Measurements from ENCODE around the gene NLRP4. TPM values are rescaled to one million over a fixed set of nuclear protein-coding genes. Genes with fewer than 3 reads are reported as not detected.

NLRP4 gene, protein sequence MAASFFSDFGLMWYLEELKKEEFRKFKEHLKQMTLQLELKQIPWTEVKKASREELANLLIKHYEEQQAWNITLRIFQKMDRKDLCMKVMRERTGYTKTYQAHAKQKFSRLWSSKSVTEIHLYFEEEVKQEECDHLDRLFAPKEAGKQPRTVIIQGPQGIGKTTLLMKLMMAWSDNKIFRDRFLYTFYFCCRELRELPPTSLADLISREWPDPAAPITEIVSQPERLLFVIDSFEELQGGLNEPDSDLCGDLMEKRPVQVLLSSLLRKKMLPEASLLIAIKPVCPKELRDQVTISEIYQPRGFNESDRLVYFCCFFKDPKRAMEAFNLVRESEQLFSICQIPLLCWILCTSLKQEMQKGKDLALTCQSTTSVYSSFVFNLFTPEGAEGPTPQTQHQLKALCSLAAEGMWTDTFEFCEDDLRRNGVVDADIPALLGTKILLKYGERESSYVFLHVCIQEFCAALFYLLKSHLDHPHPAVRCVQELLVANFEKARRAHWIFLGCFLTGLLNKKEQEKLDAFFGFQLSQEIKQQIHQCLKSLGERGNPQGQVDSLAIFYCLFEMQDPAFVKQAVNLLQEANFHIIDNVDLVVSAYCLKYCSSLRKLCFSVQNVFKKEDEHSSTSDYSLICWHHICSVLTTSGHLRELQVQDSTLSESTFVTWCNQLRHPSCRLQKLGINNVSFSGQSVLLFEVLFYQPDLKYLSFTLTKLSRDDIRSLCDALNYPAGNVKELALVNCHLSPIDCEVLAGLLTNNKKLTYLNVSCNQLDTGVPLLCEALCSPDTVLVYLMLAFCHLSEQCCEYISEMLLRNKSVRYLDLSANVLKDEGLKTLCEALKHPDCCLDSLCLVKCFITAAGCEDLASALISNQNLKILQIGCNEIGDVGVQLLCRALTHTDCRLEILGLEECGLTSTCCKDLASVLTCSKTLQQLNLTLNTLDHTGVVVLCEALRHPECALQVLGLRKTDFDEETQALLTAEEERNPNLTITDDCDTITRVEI
- total RNA-seq (not detected), polyA plus RNA-seq (not detected)
- long read RNA-seq, donor 1 = 0 reads
- long read RNA-seq, donor 2 = 0 reads
- long read RNA-seq, donor 3 = 0 reads

- DNase-seq (no peak), ATAC-seq (no peak)
- no peak for TF ChIP-seq POLR2A (IDR thresholded peaks at IDR 0.05)
- TF ChIP-seq, protein P1, sequence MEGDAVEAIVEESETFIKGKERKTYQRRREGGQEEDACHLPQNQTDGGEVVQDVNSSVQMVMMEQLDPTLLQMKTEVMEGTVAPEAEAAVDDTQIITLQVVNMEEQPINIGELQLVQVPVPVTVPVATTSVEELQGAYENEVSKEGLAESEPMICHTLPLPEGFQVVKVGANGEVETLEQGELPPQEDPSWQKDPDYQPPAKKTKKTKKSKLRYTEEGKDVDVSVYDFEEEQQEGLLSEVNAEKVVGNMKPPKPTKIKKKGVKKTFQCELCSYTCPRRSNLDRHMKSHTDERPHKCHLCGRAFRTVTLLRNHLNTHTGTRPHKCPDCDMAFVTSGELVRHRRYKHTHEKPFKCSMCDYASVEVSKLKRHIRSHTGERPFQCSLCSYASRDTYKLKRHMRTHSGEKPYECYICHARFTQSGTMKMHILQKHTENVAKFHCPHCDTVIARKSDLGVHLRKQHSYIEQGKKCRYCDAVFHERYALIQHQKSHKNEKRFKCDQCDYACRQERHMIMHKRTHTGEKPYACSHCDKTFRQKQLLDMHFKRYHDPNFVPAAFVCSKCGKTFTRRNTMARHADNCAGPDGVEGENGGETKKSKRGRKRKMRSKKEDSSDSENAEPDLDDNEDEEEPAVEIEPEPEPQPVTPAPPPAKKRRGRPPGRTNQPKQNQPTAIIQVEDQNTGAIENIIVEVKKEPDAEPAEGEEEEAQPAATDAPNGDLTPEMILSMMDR (IDR thresholded peaks at IDR 0.05) = no peak
- H3K36me3 ChIP-seq = no peaks in the 10 kb centered on the region
- H3K27ac ChIP-seq = no peak within 1 kb of the TSS
- H3K9me3 ChIP-seq = peaks cover 0 to 6% (median 0%) of the 10 kb centered on the region in 12 donors
- intact Hi-C loops (cut with DNase I) = no loop called here
- no peaks in the 10 kb centered on the region for H3K4me1 ChIP-seq
- peaks cover 0 to 12% (median 0%) of the 10 kb centered on the region in 9 donors for H3K27me3 ChIP-seq
- H3K4me3 ChIP-seq = no peak within 1 kb of the TSS
- WGBS, 4 donors = 86 to 89% (median 88%) methylated on average over 16 of the region's 16 CpGs
Observed at GRCh38 chr19:55836340-55836739, at the start of gene NLRP4. Gene NLRP4, plus strand, starts transcription at chr19:55836540. Its CDS starts 15,541 bp downstream, at chr19:55852081.

DNA sequence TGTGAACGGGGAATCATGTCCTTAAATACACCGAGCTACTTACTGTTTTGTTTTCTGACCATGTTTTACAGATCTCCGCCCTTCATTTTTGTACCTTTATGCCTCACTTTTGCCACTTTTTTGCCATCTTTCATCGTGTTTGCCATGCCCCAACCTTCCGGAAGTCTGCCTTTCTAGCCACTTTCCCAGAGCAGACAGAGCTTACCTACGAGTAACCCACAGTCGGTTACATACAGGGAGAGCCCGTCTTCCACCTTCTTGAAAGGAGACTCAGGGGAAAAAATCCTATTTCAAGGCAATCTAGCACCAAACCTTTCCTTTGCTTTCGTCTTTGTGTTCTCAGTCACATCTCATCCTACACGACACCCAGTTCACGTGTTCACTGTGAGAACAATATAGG is 41.3 kb upstream of the NLRP4 start:
- H3K9me3 ChIP-seq = no peaks in the 10 kb centered on the region
- no peak overlapping the region for H3K27ac ChIP-seq
- no peaks in the 10 kb centered on the region for H3K36me3 ChIP-seq
- H3K4me3 ChIP-seq = no peak overlapping the region
- no peak for TF ChIP-seq POLR2A (IDR thresholded peaks at IDR 0.05)
- TF ChIP-seq, protein P1 (IDR thresholded peaks at IDR 0.05) = no peak
- peaks cover 0 to 20% (median 0%) of the 10 kb centered on the region in 9 donors for H3K27me3 ChIP-seq
- DNase-seq (no peak), ATAC-seq (no peak)
- WGBS, 4 donors = 87 to 90% (median 88%) methylated on average over 11 of the region's 11 CpGs
- intact Hi-C loops (cut with DNase I) = no loop called here
- H3K4me1 ChIP-seq = no peaks in the 10 kb centered on the region

- DNase-seq = no peak
- peaks cover 0 to 7% (median 0%) of the 10 kb centered on the region in 9 donors for H3K27me3 ChIP-seq
- peaks cover 0 to 10% (median 0%) of the 10 kb centered on the region in 12 donors for H3K9me3 ChIP-seq
- ATAC-seq = no peak
- intact Hi-C loops (cut with DNase I) = no loop called here
- H3K27ac ChIP-seq = no peak overlapping the region
- H3K4me1 ChIP-seq = no peaks in the 10 kb centered on the region
- H3K36me3 ChIP-seq = no peaks in the 10 kb centered on the region
- TF ChIP-seq POLR2A (IDR thresholded peaks at IDR 0.05) = no peak
- TF ChIP-seq, protein P1 (IDR thresholded peaks at IDR 0.05) = no peak
- H3K4me3 ChIP-seq = no peak overlapping the region
- WGBS, 4 donors = 63 to 69% (median 66%) methylated on average over 7 of the region's 7 CpGs
Observed at GRCh38 chr19:55801416-55801815, 34.9 kb upstream of the NLRP4 start.
